ENCODE results near the gene BICRAL. TPM values are rescaled to one million over a fixed set of nuclear protein-coding genes. Genes with fewer than 3 reads are reported as not detected.

The BICRAL gene
- polyA plus RNA-seq, 1 of the 3 experiments (the other 2 are of a cell fraction): 5.1 TPM

GRCh38 chr6:42740725-42741124 lies 41.1 kb upstream of the BICRAL start:
- H3K79me2 ChIP-seq (ENCODE audit: insufficient read depth): peaks cover 28% of the 10 kb centered on the region
- H3K4me3 ChIP-seq (ENCODE audit: low read depth in 2 of 2, low read length in 1 of 2): no peak overlapping the region
- no peaks in the 10 kb centered on the region for H3K9me3 ChIP-seq
- 74% methylated on average over 3 of the region's 3 CpGs for WGBS (ENCODE audit: low lambda C conversion rate)
- H4K20me1 ChIP-seq (ENCODE audit: insufficient read depth): peaks cover 7% of the 10 kb centered on the region; the same call in 1 of the 2 replicates
- no peaks in the 10 kb centered on the region for H3K27me3 ChIP-seq (ENCODE audit: insufficient read depth)
- H3F3A ChIP-seq (replicated peaks; ENCODE audit: insufficient read depth): peaks cover 14% of the 10 kb centered on the region
- DNase-seq: no peak
- no peaks in the 10 kb centered on the region for H3K36me3 ChIP-seq (replicated peaks in 1 of 2; ENCODE audit: control insufficient read depth in 1 of 2, insufficient read depth in 2 of 2, low read length in 1 of 2)
- ChIA-PET CTCF (interaction anchor here (2.2 kb wide), 1 partner anchor 14 kb away, joined by 19 read pairs; no protein-coding TSS in a partner anchor), POLR2A (no interaction called here)
- TF ChIP-seq GABPA (IDR thresholded peaks at IDR 0.05; ENCODE audit: low read depth) (no peak), CHD2 (IDR thresholded peaks at IDR 0.05; ENCODE audit: low read length, partially characterized antibody) (no peak), RXRA (IDR thresholded peaks at IDR 0.05; ENCODE audit: borderline replicate concordance, low read depth) (no peak), ZBTB33 (IDR thresholded peaks at IDR 0.05; ENCODE audit: borderline replicate concordance, low read depth) (no peak), MAX (IDR thresholded peaks at IDR 0.05; ENCODE audit: low read depth) (no peak), REST (IDR thresholded peaks at IDR 0.05; ENCODE audit: low read depth, low read length) (no peak), RAD21 (IDR thresholded peaks at IDR 0.05; ENCODE audit: low read length) (no peak)
- H3K9ac ChIP-seq: no peak overlapping the region
- H3K9me2 ChIP-seq: no peaks in the 10 kb centered on the region
- no peak overlapping the region for H3K27ac ChIP-seq (ENCODE audit: low read depth in 2 of 2, low read length in 1 of 2)
- no peak overlapping the region for H2AFZ ChIP-seq (ENCODE audit: low read depth)
- H3K4me2 ChIP-seq: no peak overlapping the region
- peaks cover 15 to 21% of the 10 kb centered on the region in 2 experiments; a peak in 2 of 4 replicates for H3K4me1 ChIP-seq (ENCODE audit: control insufficient read depth in 1 of 2, insufficient read depth in 2 of 2, low read depth in 1 of 2, low read length in 1 of 2)

GRCh38 chr6:42742116-42742894 lies 39.5 kb upstream of the BICRAL start:
- Histone ChIP-seq H3K4me3 (ENCODE audit: low read depth in 2 of 2, low read length in 1 of 2) (no peak overlapping the region), H3K9me3 (no peaks in the 10 kb centered on the region), H2AFZ (ENCODE audit: low read depth) (0 out of 2 replicates have a peak overlapping the region, but pooled peaks have one; percentile 12), H3F3A (replicated peaks; ENCODE audit: insufficient read depth) (peaks cover 21% of the 10 kb centered on the region), H3K27me3 (ENCODE audit: insufficient read depth) (no peaks in the 10 kb centered on the region), H3K9me2 (no peaks in the 10 kb centered on the region), H3K4me1 (ENCODE audit: control insufficient read depth in 1 of 2, insufficient read depth in 2 of 2, low read depth in 1 of 2, low read length in 1 of 2) (peaks cover 15 to 21% of the 10 kb centered on the region in 2 experiments; a peak in 2 of 4 replicates), H3K9ac (no peak overlapping the region), H3K36me3 (replicated peaks in 1 of 2; ENCODE audit: control insufficient read depth in 1 of 2, insufficient read depth in 2 of 2, low read length in 1 of 2) (no peaks in the 10 kb centered on the region), H3K27ac (ENCODE audit: low read depth in 2 of 2, low read length in 1 of 2) (peak overlapping the region; percentile 56 to 58), H3K79me2 (ENCODE audit: insufficient read depth) (peaks cover 29% of the 10 kb centered on the region), H3K4me2 (no peak overlapping the region; the same call in none of the 2 replicates), H4K20me1 (ENCODE audit: insufficient read depth) (peaks cover 7% of the 10 kb centered on the region; the same call in 1 of the 2 replicates)
- ChIA-PET POLR2A (interaction anchor here (0.6 kb wide), 1 partner anchor 670 kb away, joined by 3 read pairs; no protein-coding TSS in a partner anchor), CTCF (interaction anchor here (1.1 to 2.2 kb wide), 3 partner anchors 16 to 133 kb away, joined by 3 to 19 read pairs (median 5); no protein-coding TSS in a partner anchor)
- peak; percentile 47 for DNase-seq
- peak; percentile 86 for TF ChIP-seq PBX3 (IDR thresholded peaks at IDR 0.05)
- peak; percentile 38; the same call in 1 of the 2 replicates for TF ChIP-seq FOSL2 (IDR thresholded peaks at IDR 0.05; ENCODE audit: borderline replicate concordance, low read depth)
- peak; percentile 72 for TF ChIP-seq TCF12 (IDR thresholded peaks at IDR 0.05)
- no peak for TF ChIP-seq RCOR1 (IDR thresholded peaks at IDR 0.05; ENCODE audit: low read length)
- WGBS (ENCODE audit: low lambda C conversion rate): 39% methylated on average over 5 of the region's 5 CpGs
